Sigmoid colon (tissue), 7 donors: ENCODE measurements around the gene SCAI. TPM values are rescaled to one million over a fixed set of nuclear protein-coding genes. Genes with fewer than 3 reads are reported as not detected.

Experiments used
- DNase-seq: peaks from one replicate; pipeline ENCODE4 v3.0.0-alpha.2; 2019
- H3K27ac ChIP-seq, 4 donors: fragments of 200-600 bp; sonication (generic); one replicate each; pipeline ENCODE4 v1.5.1; 2016 to 2019; ENCODE audit warnings: mild to moderate bottlenecking in 1 of 4
- H3K27me3 ChIP-seq, 3 donors: fragments of 200-600 bp; sonication (generic); one replicate each; pipeline ENCODE4 v1.5.1; 2019; ENCODE audit warnings: mild to moderate bottlenecking in 1 of 3
- H3K36me3 ChIP-seq, 4 donors: fragments of 200-600 bp; sonication (generic); one replicate each; pipeline ENCODE4 v1.5.1; 2016 to 2019
- H3K4me1 ChIP-seq, 4 donors: fragments of 200-600 bp; sonication (generic); one replicate each; pipeline ENCODE4 v1.5.1; 2017 to 2019
- H3K4me3 ChIP-seq, 4 donors: fragments of 200-600 bp; sonication (generic); one replicate each; pipeline ENCODE4 v1.5.1; 2017 to 2019; ENCODE audit warnings: mild to moderate bottlenecking in 2 of 4, moderate library complexity in 1 of 4
- H3K9me3 ChIP-seq, 4 donors: fragments of 200-600 bp in 3 of 4; sonication (generic) in 3 of 4; one replicate each; pipeline versions ENCODE4 v1.5.1 to v1.6.1; 2013 to 2019
- EP300 ChIP-seq, 4 donors: sonication (generic); formaldehyde crosslinking; IDR thresholded peaks; one replicate each; pipeline ENCODE4 v1.6.1; 2017; ENCODE audit warnings: antibody characterized with exemption in 4 of 4
- POLR2A ChIP-seq, 2 donors: fragments of 450-650 bp; IDR thresholded peaks; one replicate each; pipeline ENCODE4 v1.6.1; 2016; ENCODE audit warnings: antibody characterized with exemption in 2 of 2, mild to moderate bottlenecking in 2 of 2, moderate library complexity in 2 of 2
- POLR2AphosphoS5 ChIP-seq, 4 donors: sonication (generic); formaldehyde crosslinking; IDR thresholded peaks; one replicate each; pipeline ENCODE4 v1.6.1; 2017; ENCODE audit warnings: antibody characterized with exemption in 4 of 4
- WGBS, 2 donors: extraction: QIAGEN DNeasy Blood & Tissue Kit; methylation state at CpG; one replicate each; pipeline ENCODE4 v1.1.7; 2013; 5-methylcytosine and 5-hydroxymethylcytosine counted together
- intact Hi-C: fragments of 100-400 bp; cut with DNase I; formaldehyde crosslinking; loops from one replicate; pipeline ENCODE4 v1.15.1; 2023
- polyA plus RNA-seq, 3 donors: library from polyadenylated mRNA; stranded (reverse); fragments of 200-250 nt; gene quantifications; one replicate each; pipeline ENCODE4 v1.2.3, GENCODE V29; 2013
- total RNA-seq, 4 donors: library from RNA; depleted of rRNA; stranded (reverse); fragments of >200 nt; gene quantifications; one replicate each; pipeline ENCODE4 v1.1.0, GENCODE V29; 2016
- TF ChIP-seq, protein P1 (sequence below), 4 experiments: fragments of 450-650 bp in 3 of 4; fragments of 200-600 bp in 1 of 4; IDR thresholded peaks; one replicate each; pipeline ENCODE4 v1.5.1; 2016 to 2019; ENCODE audit warnings: antibody characterized with exemption in 4 of 4, mild to moderate bottlenecking in 3 of 4, moderate library complexity in 2 of 4
- donor health status: healthy with polysubstance abuse.
- donor health status: Bipolar disorder and iron deficiency.
- donor health status: healthy.

SCAI gene
- total and polyA plus RNA-seq, 7 donors, result under 0.01 to 15.8 (median 5.4) TPM

DNA sequence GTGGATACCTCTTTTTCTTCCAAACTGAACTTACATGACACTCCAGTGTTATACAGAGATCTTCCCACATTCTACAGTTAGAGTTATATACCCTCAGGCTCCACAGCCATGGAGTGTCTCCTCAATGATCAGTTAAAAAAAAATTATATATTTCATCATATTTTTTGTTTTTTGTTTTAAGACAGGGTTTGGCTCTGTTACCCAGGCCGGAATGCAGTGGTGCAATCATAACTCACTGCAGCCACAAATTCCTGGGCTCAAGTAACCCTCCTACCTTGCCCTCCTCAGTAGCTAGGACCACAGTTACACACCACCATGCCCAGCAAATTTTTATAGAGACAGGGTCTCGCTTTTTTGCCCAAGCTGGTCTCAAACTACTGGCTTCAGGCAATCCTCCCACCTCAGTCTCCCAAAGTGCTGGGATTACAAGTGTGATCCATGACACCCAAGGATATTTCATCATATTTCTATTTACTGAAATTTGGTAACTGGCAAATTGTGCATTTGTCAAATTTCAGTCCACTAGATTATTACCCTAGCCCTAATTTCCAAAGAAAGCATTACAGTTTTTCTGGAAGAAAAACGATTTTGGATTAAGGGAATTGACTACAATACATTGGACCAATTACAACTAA, 18.1 kb upstream of the SCAI start:
- WGBS, 2 donors, result 63 to 79% methylated on average over 3 of the region's 3 CpGs
- Histone ChIP-seq H3K4me3 (no peak overlapping the region), H3K9me3 (no peaks in the 10 kb centered on the region), H3K4me1 (peaks cover 0 to 20% (median 16%) of the 10 kb centered on the region in 4 donors), H3K27me3 (no peaks in the 10 kb centered on the region), H3K36me3 (peaks cover 0 to 17% (median 2%) of the 10 kb centered on the region in 4 donors), H3K27ac (peak overlapping the region; percentile 2 to 72 (median 44))
- intact Hi-C loops, result no loop called here
- no peak for DNase-seq
- TF ChIP-seq, protein P1, sequence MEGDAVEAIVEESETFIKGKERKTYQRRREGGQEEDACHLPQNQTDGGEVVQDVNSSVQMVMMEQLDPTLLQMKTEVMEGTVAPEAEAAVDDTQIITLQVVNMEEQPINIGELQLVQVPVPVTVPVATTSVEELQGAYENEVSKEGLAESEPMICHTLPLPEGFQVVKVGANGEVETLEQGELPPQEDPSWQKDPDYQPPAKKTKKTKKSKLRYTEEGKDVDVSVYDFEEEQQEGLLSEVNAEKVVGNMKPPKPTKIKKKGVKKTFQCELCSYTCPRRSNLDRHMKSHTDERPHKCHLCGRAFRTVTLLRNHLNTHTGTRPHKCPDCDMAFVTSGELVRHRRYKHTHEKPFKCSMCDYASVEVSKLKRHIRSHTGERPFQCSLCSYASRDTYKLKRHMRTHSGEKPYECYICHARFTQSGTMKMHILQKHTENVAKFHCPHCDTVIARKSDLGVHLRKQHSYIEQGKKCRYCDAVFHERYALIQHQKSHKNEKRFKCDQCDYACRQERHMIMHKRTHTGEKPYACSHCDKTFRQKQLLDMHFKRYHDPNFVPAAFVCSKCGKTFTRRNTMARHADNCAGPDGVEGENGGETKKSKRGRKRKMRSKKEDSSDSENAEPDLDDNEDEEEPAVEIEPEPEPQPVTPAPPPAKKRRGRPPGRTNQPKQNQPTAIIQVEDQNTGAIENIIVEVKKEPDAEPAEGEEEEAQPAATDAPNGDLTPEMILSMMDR (IDR thresholded peaks at IDR 0.05), result no peak
- TF ChIP-seq POLR2AphosphoS5 (IDR thresholded peaks at IDR 0.05) (no peak), EP300 (IDR thresholded peaks at IDR 0.05) (no peak), POLR2A (IDR thresholded peaks at IDR 0.05) (no peak)

DNA sequence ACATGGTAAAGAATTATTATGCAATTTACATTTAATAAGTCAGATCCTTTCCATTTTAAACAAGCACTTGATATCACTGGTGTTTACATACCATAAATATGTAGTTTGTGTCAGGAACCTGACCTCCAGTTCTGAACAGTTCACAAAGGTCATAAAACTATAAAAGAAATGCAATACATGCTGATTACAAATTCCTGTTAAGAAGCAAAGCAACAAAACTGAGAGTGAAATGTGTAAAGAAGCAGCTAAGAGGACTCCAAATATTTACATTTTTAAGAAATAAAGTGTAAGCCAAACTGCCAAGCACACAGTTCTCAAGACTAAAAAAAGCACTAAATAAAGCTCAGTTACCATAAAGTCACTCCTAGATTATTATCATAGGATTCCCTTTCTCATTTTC, 17.4 kb upstream of the SCAI start:
- DNase-seq, result no peak
- Histone ChIP-seq H3K4me1 (peaks cover 0 to 20% (median 16%) of the 10 kb centered on the region in 4 donors), H3K27me3 (no peaks in the 10 kb centered on the region), H3K4me3 (no peak overlapping the region), H3K36me3 (peaks cover 0 to 17% (median 2%) of the 10 kb centered on the region in 4 donors), H3K27ac (peak overlapping the region; percentile 2 to 72 (median 44)), H3K9me3 (no peaks in the 10 kb centered on the region)
- intact Hi-C loops, result no loop called here
- TF ChIP-seq EP300 (IDR thresholded peaks at IDR 0.05), result no peak
- no peak for TF ChIP-seq POLR2A (IDR thresholded peaks at IDR 0.05)
- TF ChIP-seq, protein P1 (IDR thresholded peaks at IDR 0.05), result no peak
- TF ChIP-seq POLR2AphosphoS5 (IDR thresholded peaks at IDR 0.05), result no peak

DNA sequence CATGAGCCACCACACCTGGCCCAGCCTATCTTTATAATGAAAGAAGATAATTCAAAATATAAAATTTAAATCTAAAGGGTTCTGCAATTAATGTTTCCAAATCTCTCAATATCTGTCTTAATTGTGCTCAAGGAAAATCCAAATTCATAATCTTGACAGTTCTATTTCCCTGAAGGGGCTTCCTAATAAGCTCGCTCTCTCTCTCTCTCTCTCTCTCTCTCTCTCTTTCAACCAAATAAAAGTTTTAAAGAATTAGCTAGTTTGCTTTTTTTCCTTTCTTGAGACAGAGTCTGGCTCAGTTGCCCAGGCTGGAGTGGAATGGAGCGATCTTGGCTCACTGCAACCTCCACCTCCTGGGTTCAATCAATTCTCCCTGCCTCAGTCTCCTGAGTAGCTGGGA, 13.2 kb upstream of the SCAI start:
- TF ChIP-seq POLR2A (IDR thresholded peaks at IDR 0.05), result no peak
- no peak for TF ChIP-seq POLR2AphosphoS5 (IDR thresholded peaks at IDR 0.05)
- TF ChIP-seq EP300 (IDR thresholded peaks at IDR 0.05), result no peak
- TF ChIP-seq, protein P1 (IDR thresholded peaks at IDR 0.05), result no peak
- intact Hi-C loops, result no loop called here
- Histone ChIP-seq H3K27me3 (no peaks in the 10 kb centered on the region), H3K4me1 (peaks cover 0 to 15% (median 14%) of the 10 kb centered on the region in 4 donors), H3K36me3 (peaks cover 0 to 56% (median 16%) of the 10 kb centered on the region in 4 donors), H3K27ac (no peak overlapping the region), H3K4me3 (no peak overlapping the region), H3K9me3 (no peaks in the 10 kb centered on the region)
- no peak for DNase-seq
- WGBS, 2 donors, result 100% methylated on average over 2 of the region's 2 CpGs

DNA sequence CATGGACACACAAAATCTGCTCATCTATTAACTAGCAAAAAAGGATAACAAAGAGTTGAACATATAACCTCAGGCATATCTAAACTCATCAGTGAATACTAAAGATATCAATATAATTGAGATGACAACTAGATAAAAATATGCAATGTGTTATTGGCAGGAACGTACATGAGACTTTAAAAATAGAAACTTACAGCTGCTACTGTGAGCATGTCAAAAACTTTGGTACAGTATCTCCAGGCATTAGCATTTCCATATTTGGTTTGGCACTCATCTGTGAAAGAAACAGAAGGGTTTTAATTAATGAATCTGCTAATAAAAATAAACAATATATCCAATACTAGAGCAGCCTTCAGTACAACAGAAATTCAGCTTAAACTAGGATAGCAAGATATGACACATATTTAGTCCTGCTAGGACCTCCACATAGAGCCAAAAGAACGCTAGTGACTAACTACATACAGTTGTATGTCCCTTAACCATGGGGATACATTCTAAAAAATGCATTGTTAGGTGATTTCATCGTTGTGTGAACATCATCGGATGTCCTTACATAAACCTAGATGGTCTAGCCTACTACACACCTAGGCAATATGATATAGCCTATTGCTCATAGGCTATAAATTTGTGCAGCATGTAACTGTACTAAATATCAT, 10.5 kb upstream of the SCAI start:
- Histone ChIP-seq H3K4me3 (no peak overlapping the region), H3K27ac (no peak overlapping the region), H3K27me3 (no peaks in the 10 kb centered on the region), H3K9me3 (no peaks in the 10 kb centered on the region), H3K36me3 (peaks cover 2 to 82% (median 31%) of the 10 kb centered on the region in 4 donors), H3K4me1 (no peaks in the 10 kb centered on the region)
- WGBS, 2 donors, result 89 to 93% methylated on average over 4 of the region's 4 CpGs
- TF ChIP-seq, protein P1 (IDR thresholded peaks at IDR 0.05), result no peak
- TF ChIP-seq EP300 (IDR thresholded peaks at IDR 0.05), result no peak
- TF ChIP-seq POLR2A (IDR thresholded peaks at IDR 0.05), result no peak
- TF ChIP-seq POLR2AphosphoS5 (IDR thresholded peaks at IDR 0.05), result no peak
- intact Hi-C loops, result no loop called here
- DNase-seq, result no peak
